K562 (cell line): ENCODE results near the gene HRC. TPM values are rescaled to one million over a fixed set of nuclear protein-coding genes. Genes with fewer than 3 reads are reported as not detected.

Experiments
- ADNP ChIP-seq: fragments of 200-800 bp; sonication (Bioruptor generic); IDR thresholded peaks from 2 replicates; pipeline ENCODE4 v1.6.1; 2016; ENCODE audit warnings: missing genetic modification characterization, missing compliant biosample characterization
- ATF6 ChIP-seq: sonication (generic); formaldehyde crosslinking; IDR thresholded peaks from 2 replicates; pipeline ENCODE4 v1.4.0; 2020; ENCODE audit warnings: mild to moderate bottlenecking, missing genetic modification reagents
- CHD2 ChIP-seq: IDR thresholded peaks from 2 replicates; pipeline ENCODE4 v1.6.1; 2011; ENCODE audit warnings: low read depth, low read length
- COPS2 ChIP-seq: fragments of 450-650 bp; conservative IDR thresholded peaks from 2 replicates; pipeline ENCODE4 v1.6.1; 2016; ENCODE audit warnings: mild to moderate bottlenecking, moderate library complexity
- CUX1 ChIP-seq: fragments of 200-800 bp; sonication (Bioruptor generic); IDR thresholded peaks from 2 replicates; pipeline ENCODE4 v1.6.1; 2016; ENCODE audit warnings: missing genetic modification characterization, missing compliant biosample characterization
- DNMT1 ChIP-seq: fragments of 450-650 bp; IDR thresholded peaks from 2 replicates; pipeline ENCODE4 v1.6.1; 2016; ENCODE audit warnings: antibody characterized with exemption, mild to moderate bottlenecking
- ETV5 ChIP-seq: sonication (generic); formaldehyde crosslinking; IDR thresholded peaks from 2 replicates; pipeline ENCODE4 v1.4.0; 2020; ENCODE audit warnings: low read depth, mild to moderate bottlenecking, missing genetic modification reagents
- L3MBTL2 ChIP-seq: fragments of 450-650 bp; IDR thresholded peaks from 2 replicates; pipeline ENCODE4 v1.6.1; 2016; ENCODE audit warnings: mild to moderate bottlenecking, moderate library complexity
- NCOA2 ChIP-seq, 2 experiments: fragments of 450-650 bp; IDR thresholded peaks; 2 replicates each; pipeline ENCODE4 v1.6.1; 2018; ENCODE audit warnings: mild to moderate bottlenecking in 2 of 2, moderate library complexity in 1 of 2; ENCODE audit not compliant: partially characterized antibody in 2 of 2
- NR4A1 ChIP-seq, 2 experiments: fragments of 250-450 bp in 1 of 2; fragments of 450-650 bp in 1 of 2; sonication (Bioruptor Pico) in 1 of 2; IDR thresholded peaks; 2 replicates each; pipeline versions ENCODE4 v1.4.0 to v1.6.1; 2016 to 2020; ENCODE audit warnings: mild to moderate bottlenecking in 2 of 2, missing compliant biosample characterization in 1 of 2, missing genetic modification characterization in 1 of 2, moderate library complexity in 1 of 2
- SMARCB1 ChIP-seq: IDR thresholded peaks from 2 replicates; pipeline ENCODE4 v1.6.1; 2011; ENCODE audit warnings: improper control_type of control experiment, low read depth; ENCODE audit not compliant: insufficient read length
- SPI1 ChIP-seq: IDR thresholded peaks from 2 replicates; pipeline ENCODE4 v1.6.1; 2011; ENCODE audit warnings: low read depth, low read length, control low read depth, borderline replicate concordance
- XRCC5 ChIP-seq: fragments of 200-400 bp; formaldehyde crosslinking; IDR thresholded peaks from 2 replicates; pipeline ENCODE4 v1.6.1; 2017; ENCODE audit warnings: low read depth, mild to moderate bottlenecking, low read length
- ZNF121 ChIP-seq: sonication (generic); formaldehyde crosslinking; conservative IDR thresholded peaks from 2 replicates; pipeline ENCODE4 v1.8.0; 2022; ENCODE audit warnings: missing genetic modification reagents
- ZNF239 ChIP-seq: fragments of 250-450 bp; sonication (Bioruptor Pico); IDR thresholded peaks from 2 replicates; pipeline ENCODE4 v1.4.0; 2020; ENCODE audit warnings: mild to moderate bottlenecking
- ZNF644 ChIP-seq: fragments of 200-800 bp; sonication (Bioruptor generic); IDR thresholded peaks from 2 replicates; pipeline ENCODE4 v1.6.1; 2016; ENCODE audit warnings: low read depth, missing genetic modification characterization, missing compliant biosample characterization
- ZNF830 ChIP-seq: fragments of 250-450 bp; sonication (Bioruptor Pico); IDR thresholded peaks from 2 replicates; pipeline ENCODE4 v1.5.0; 2021; ENCODE audit warnings: mild to moderate bottlenecking
- polyA plus RNA-seq, 8 experiments: library from polyadenylated mRNA; depleted of rRNA in 4 of 8; stranded (reverse) in 5 of 8; unstranded in 3 of 8; fragments of >200 nt; fragmentation: Nextera tagmentation in 2 of 8; fragmentation: Illumina TruSeq in 1 of 8; extraction: Ambion mirVana in 2 of 8; extraction: Trizol in 1 of 8; gene quantifications; 2 replicates each; pipeline versions ENCODE4 v1.2.1 to v1.2.3, GENCODE V29; 2011 to 2014; ENCODE audit warnings: inconsistent platforms in 1 of 8, missing spikeins in 1 of 8
- total RNA-seq, 7 experiments: library from RNA; depleted of rRNA in 6 of 7; stranded (reverse); fragments of >200 nt in 6 of 7; fragmentation: Illumina TruSeq in 2 of 7; extraction: Trizol in 2 of 7; gene quantifications; 2 replicates each; pipeline versions ENCODE4 v1.2.1 to v1.2.3, GENCODE V29; 2011 to 2021; ENCODE audit warnings: low replicate concordance in 1 of 7
- TF ChIP-seq, protein P1 (sequence below): fragments of 250-450 bp; sonication (Bioruptor Pico); IDR thresholded peaks from 2 replicates; pipeline ENCODE4 v1.4.0; 2020; ENCODE audit warnings: mild to moderate bottlenecking, moderate library complexity, borderline replicate concordance

The HRC gene
- total and polyA plus RNA-seq, 9 of the 15 experiments (the other 6 are each of a cell fraction or from before 2014, with no cell fraction given) = 0.66 to 18.7 (median 13.1) TPM

GRCh38 chr19:49113762-49114629 is 41.2 kb downstream of the HRC start, which contains the start of gene LIN7B (continued):
- no peak for TF ChIP-seq NR4A1 (CRISPR knock-in tag; IDR thresholded peaks at IDR 0.05)
- TF ChIP-seq NR4A1 (tag; IDR thresholded peaks at IDR 0.05) = 0 out of 2 replicates have a peak, but pooled peaks have one; percentile 39
- TF ChIP-seq ZNF644 (tag) = no peak
- no peak for TF ChIP-seq ZNF239 (CRISPR knock-in tag)
- TF ChIP-seq NCOA2 (IDR thresholded peaks at IDR 0.05; ENCODE audit: partially characterized antibody in 2 of 2) = no peak
- TF ChIP-seq, protein P1, sequence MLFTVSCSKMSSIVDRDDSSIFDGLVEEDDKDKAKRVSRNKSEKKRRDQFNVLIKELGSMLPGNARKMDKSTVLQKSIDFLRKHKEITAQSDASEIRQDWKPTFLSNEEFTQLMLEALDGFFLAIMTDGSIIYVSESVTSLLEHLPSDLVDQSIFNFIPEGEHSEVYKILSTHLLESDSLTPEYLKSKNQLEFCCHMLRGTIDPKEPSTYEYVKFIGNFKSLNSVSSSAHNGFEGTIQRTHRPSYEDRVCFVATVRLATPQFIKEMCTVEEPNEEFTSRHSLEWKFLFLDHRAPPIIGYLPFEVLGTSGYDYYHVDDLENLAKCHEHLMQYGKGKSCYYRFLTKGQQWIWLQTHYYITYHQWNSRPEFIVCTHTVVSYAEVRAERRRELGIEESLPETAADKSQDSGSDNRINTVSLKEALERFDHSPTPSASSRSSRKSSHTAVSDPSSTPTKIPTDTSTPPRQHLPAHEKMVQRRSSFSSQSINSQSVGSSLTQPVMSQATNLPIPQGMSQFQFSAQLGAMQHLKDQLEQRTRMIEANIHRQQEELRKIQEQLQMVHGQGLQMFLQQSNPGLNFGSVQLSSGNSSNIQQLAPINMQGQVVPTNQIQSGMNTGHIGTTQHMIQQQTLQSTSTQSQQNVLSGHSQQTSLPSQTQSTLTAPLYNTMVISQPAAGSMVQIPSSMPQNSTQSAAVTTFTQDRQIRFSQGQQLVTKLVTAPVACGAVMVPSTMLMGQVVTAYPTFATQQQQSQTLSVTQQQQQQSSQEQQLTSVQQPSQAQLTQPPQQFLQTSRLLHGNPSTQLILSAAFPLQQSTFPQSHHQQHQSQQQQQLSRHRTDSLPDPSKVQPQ = no peak
- TF ChIP-seq ADNP (tag) = no peak
- peak; percentile 50; the same call in 1 of the 2 replicates for TF ChIP-seq DNMT1
- TF ChIP-seq ATF6 = no peak
- TF ChIP-seq SMARCB1 = no peak
- TF ChIP-seq XRCC5 = 0 out of 2 replicates have a peak, but pooled peaks have one; percentile 48
- peak; percentile 96 for TF ChIP-seq L3MBTL2
- TF ChIP-seq CHD2 = no peak
- no peak for TF ChIP-seq ETV5
- TF ChIP-seq COPS2 = no peak
- no peak for TF ChIP-seq SPI1
- TF ChIP-seq ZNF830 (CRISPR knock-in tag) = no peak
- TF ChIP-seq CUX1 (CRISPR knock-in tag) = no peak
- TF ChIP-seq ZNF121 (CRISPR knock-in tag) = no peak
